ENCODE data around the gene ALDOA. TPM values are rescaled to one million over a fixed set of nuclear protein-coding genes. Genes with fewer than 3 reads are reported as not detected.

ALDOA gene
- total and polyA plus RNA-seq, 9 of the 15 experiments (the other 6 are each of a cell fraction or from before 2014, with no cell fraction given): 311 to 2,224 (median 1,293) TPM

- TF ChIP-seq HNRNPL (IDR thresholded peaks at IDR 0.05; ENCODE audit: low read depth, low read length) (no peak), HNRNPK (IDR thresholded peaks at IDR 0.05; ENCODE audit: low read depth, low read length, poor library complexity, severe bottlenecking) (no peak), POLR2A (conservative IDR thresholded peaks at IDR 0.05) (peak; percentile 57), U2AF1 (optimal IDR thresholded peaks at IDR 0.05; ENCODE audit: low read depth, low read length) (no peak), ZNF431 (CRISPR knock-in tag; IDR thresholded peaks at IDR 0.05) (no peak), ARID3A (IDR thresholded peaks at IDR 0.05; ENCODE audit: borderline replicate concordance, low read depth, low read length) (no peak), ZNF766 (CRISPR knock-in tag; conservative IDR thresholded peaks at IDR 0.05) (0 out of 2 replicates have a peak, but pooled peaks have one; percentile 43), ZBTB34 (CRISPR knock-in tag; IDR thresholded peaks at IDR 0.05) (no peak), ADNP (tag; IDR thresholded peaks at IDR 0.05) (no peak), ID3 (CRISPR knock-in tag; IDR thresholded peaks at IDR 0.05) (no peak), ID3 (tag; IDR thresholded peaks at IDR 0.05) (peak; percentile 20; the same call in 1 of the 2 replicates), CXXC5 (CRISPR knock-in tag; IDR thresholded peaks at IDR 0.05) (peak; percentile 91)
Measured at GRCh38 chr16:30052671-30053372, 12.7 kb upstream of the ALDOA start (continued).

Data from K562 (cell line).